Activated T-helper 9 cell treated with anti-CD3 and anti-CD28 coated beads, Interleukin-2, amount 50 U/mL, for 16 hours (primary cell): Measurements from ENCODE around the gene EHHADH.
"Not testable (repeated sequence)": the region's sequence is repeated elsewhere in the genome, so short reads cannot be mapped to it uniquely, and the experiment has no call there.

Source experiments
- DNase-seq: peaks from one replicate; pipeline ENCODE4 v3.0.0-alpha.2; 2020; ENCODE audit warnings: low read depth

The EHHADH gene

DNA sequence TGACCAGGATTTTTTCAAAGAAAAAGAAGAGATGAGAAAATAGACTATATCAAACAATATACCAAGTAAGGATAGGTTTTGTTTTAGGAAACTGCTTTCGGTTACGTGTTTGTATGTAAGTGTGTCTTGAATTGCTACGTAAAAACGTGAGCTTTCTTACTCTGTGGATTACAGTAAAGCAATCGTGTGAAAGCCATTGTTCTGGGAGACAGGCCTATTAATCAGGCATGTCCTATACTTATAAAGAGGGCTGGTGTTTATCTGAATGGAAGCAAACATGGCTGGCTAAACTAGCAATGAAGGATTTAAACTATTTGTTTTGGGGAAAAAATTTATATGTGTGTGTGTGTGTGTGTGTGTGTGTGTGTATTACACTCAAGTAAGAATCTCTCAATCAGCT lies 2.6 kb downstream of the EHHADH start:
- DNase-seq, result no peak

DNA sequence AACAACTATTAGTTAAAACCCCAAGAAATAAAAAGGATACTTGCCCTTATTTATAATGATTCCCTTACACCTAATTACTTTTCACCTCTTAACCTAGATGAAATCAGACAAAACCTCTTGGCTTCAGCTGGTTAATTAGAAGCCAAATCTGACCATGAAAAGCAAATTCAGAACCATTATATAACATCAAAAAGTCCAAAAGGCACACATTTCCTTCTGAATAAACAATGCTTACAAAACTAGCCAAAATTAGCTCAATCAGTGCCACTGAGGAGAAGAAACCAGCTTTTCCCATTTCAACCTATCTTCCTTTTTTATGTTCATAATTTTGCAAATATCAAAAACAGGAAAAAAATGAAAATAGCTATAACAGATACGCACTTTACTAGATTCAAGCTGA lies 3.2 kb downstream of the EHHADH start:
- DNase-seq, result no peak

GRCh38 chr3:185250247-185250646 lies 3.6 kb downstream of the EHHADH start:
- no peak for DNase-seq

- no peak for DNase-seq
Observed at GRCh38 chr3:185242642-185243041, 11.2 kb downstream of the EHHADH start.

GRCh38 chr3:185236969-185237368 lies 16.9 kb downstream of the EHHADH start:
- no peak for DNase-seq

DNA sequence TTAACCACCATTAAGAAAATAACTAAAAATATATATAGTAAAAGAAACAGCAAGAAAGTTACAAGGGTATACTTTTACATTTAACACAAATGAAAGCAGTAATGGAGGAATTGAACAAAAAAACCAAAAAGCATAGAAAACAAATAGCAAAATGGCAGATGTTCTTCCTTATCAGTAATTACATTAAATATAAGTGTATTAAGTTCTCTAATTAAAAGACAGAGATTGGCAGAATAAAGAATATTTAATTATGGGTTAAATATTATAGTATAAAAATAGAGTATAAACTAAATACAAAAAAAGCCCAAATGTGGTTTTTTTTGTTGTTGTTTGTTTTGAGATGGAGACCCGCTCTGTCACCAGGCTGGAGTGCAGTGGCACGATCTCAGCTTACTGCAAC lies 20.5 kb downstream of the EHHADH start:
- no peak for DNase-seq

DNA sequence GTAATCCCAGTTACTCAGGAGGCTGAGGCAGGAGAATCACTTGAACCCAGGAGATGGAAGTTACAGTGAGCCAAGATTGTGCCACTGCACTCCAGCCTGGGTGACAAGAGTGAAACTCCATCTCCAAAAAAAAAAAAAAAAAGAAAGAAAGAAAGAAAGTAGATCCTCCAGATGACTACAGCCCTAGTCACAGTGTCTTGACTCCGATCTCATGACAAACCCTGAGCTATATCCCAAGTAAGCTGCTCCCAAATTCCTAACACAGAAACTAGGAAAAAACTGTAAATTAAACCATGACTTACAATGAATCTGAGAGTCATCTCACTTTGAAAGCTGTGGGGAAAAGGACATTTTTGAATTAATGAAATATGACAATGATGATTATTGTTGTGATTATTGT lies 27.3 kb downstream of the EHHADH start:
- DNase-seq, result not testable (repeated sequence)

DNA sequence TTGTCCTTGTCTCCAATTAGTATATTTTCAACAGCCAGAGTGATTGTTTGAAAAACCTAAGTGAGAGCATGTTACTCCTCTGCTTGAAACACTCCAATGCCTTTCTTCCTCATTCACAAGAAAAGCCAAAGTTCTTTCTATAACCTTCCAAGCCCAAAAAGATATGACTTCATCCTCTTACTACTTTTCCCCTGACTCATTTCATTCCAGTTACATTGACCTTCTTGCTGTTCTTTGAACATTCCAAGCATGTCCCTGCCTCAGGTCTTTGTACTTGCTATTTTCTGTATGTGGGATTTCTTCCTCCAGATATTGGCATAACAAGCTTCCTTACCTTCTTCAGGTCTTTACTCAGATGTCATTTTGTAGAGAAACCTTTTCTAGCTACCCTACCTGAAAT lies 28.3 kb downstream of the EHHADH start:
- no peak for DNase-seq

- no peak for DNase-seq
Observed at GRCh38 chr3:185225080-185225479, 28.8 kb downstream of the EHHADH start.

DNA sequence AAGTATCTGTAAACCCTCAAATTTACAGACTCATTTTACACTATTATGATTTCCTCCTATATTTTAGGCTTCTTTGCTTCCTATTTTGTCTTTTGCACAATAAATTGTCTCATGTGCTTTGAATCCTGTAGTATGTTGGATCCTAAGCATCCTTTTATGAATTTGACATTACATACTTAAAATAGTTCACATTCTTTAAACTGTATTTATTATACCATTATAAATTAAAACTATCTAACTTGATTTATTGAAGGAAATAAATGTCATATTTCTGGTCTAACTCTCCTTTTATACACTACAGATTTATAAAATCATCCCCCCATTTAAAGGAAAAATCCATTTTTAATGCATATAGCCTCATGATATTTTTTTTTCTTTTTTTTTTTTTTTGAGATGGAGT lies 32.6 kb downstream of the EHHADH start:
- no peak for DNase-seq

DNA sequence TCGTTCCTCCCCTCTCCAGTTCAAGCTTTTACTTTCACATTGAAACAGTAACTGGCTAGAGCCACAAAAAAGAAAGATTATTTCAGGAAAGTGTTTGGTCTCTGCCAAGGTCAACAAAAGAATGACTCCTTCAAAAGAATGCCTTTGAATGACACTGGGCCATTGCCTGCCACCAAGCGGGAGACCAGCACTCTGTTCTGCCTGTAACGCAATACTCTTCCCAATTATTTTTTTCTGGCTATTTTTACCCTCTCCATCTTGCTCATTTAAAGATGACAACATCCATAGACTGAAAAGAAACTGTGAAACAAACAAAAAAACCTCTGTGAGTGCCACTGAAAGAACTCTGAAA lies 37.3 kb downstream of the EHHADH start:
- DNase-seq, result no peak

DNA sequence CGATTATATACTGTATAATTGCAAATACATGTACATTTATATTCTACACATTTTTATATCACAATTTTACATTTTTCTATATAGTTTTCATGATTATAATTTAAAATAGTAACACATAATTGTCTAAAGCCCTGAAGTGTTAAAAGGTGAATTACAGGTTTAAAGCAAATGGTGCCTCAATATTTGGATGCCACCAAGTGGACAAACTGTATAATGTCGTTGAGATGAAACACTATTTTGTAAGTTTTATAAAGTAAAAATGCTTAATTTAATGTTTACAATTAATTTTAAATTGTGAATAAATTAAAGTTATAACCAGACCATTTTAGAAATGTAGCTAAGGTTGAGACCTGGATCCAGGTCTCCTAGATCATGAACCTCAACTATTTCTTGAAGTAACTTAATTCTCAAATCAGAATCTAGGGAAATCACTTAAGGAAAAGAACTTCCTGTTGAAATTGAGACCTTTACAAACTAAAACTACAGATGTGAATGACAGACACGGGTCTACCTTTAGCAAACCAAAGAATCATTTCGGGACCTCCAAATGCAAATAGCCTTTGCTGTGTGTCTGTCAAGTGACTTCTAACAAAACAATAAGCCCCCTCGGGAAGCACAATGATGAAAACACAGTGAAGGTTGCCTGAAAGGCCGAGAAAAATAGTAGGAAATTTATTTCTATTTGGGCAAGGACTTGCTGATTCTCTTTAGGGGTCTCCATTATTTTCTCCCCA lies 37.8 kb downstream of the EHHADH start:
- DNase-seq, result no peak

- no peak for DNase-seq
Observed at GRCh38 chr3:185212559-185212958, 41.3 kb downstream of the EHHADH start.

DNA sequence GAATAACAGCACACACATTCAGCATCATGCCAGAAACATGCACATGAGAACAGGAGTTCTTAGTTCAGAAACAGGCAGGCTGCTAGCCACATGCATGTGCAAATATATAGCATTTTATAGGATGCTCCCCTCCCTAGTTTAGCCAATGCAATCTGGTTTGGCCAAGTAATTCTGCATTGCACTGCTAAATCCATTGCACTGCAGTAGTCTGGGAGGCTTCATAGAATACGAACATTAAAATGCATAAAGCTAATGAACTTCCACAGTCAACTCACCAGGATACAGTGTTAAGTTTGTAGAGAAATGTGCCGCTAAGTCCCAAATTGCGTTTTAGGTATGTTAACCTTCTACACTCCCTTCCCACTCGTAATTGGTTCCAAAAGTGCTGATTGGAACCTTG lies 41.8 kb downstream of the EHHADH start:
- DNase-seq, result no peak

GRCh38 chr3:185210621-185211142 lies 43.2 kb downstream of the EHHADH start:
- DNase-seq, result no peak

DNA sequence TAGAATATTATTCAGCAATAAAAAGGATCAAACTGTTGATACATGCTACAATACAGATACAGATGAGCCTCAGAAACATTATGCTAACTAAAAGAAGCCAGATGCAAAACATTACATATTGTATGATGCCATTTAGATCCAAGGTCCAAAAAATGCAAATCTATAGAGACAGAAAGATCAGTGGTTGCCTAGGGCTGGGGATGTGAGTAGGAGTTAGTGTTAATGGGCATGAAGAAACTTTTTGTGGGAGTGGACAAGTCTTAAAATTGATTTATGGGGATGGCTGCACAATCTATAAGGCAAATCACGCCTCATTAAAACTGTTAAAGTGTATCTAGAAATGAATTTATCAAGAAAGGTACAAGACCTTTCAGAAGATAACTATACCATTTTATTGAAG lies 45.0 kb downstream of the EHHADH start:
- DNase-seq, result no peak

DNA sequence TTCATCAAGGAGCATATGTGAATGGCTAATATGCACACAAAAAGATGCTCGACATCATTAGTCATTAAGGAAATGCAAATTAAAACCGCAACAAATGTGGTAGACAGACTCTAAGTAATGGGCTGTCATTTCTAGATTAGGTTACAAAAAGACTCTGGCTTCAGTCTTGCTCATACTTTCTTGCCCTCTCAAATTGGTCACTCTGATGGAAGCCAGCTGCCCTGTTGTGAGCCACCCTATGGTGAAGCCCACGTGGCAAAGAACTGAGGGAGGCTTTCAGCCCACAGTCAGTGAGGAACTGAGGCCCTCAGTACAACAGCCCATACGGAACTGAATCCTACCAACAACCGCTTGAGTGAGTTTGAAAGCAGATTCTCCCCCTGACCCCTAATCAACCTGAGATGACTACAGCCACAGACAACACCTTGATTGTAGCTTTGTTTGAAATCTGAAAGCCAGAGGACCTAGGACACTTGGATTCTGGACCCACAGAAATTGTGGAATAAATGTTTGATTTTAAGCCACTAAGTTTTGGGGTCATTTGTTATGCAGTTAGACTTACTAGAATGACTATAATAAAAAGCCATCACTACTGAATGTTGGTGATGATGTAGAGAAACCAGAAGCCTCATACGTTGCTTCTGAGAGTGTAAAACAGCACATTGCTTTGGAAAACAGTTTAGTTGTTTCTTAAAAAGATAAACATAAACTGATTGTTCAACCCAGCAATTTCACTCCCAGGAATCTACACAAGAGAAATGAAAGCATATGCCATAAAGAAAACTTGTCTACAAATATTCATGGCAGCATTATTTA lies 45.7 kb downstream of the EHHADH start:
- no peak for DNase-seq

DNA sequence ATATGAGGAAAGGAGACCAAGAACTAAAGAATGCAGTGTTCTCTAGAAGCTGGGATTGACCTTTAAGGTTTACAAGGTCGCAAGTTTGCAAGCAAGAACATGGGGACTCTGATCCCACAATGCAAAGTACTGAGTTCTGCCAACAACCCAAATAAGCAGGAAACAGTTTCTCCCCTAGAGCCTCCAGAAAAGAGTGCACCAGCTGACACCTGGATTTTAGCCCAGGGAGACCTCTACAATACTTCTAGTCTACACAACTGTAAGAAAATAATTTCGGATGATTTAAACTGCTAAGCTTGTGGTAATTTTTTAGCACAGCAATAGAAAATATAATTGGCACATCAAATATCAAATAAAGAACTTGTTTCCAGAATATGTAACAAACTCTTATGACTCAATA lies 46.4 kb downstream of the EHHADH start:
- no peak for DNase-seq

DNA sequence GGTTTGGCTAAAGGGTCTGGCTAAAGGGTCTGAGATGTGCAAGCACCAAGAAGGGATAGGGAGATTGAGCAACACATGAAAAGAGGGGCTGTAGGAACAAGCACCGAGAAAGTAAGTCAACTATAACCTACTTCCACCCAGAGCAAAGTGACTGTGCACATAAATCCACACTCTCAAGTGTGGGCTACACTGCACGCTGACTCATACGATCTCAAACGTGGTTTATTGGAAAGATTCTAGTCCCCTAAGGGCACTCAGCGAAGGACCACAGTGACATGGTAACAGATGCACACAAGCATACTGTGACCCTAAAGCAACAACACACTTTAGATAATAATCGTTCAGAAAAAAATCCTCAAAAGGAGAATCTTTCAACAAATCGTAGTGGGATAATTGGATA lies 48.0 kb downstream of the EHHADH start:
- DNase-seq, result no peak

GRCh38 chr3:185204894-185205293 lies 49.0 kb downstream of the EHHADH start:
- no peak for DNase-seq

- DNase-seq, result no peak
Observed at GRCh38 chr3:185200639-185201038, 53.2 kb downstream of the EHHADH start.

DNA sequence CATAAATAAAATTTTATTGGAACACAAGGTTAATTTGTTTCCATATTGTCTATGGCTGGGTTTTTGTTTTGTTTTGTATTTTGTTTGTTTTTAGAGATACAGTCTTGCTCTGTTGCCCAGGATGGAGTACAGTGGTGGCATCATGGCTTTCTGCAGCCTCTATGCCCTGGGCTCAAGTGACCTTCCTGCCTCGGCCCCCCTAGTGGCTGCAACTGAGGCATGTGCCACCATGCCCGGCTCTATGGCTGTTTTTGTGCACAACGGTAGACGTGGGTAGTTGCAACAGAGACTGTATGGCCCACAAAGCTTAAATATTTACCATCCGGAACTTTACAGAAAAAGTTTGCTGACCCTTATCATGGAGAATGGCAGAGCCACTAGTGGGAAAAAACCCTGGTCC lies 54.2 kb downstream of the EHHADH start:
- DNase-seq, result no peak

DNA sequence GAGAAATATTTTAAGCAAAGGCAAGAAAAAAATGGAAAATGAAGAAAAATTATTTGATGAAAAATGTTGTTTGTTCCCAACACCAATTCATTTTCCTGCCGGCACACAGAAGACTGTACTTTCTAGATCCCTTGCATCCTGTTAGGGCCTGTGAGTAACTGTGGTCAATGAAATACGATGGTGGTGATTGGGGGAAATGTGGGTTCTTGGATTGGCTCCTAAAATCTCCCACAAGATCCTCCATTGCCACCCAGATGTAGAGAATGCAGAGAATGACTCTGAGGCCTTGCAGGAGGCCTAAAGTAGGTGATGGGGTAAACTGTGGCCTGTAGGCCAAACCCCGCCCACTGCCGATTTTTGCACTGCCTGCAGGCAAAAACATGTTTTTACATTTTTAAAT lies 54.6 kb downstream of the EHHADH start:
- DNase-seq, result no peak

GRCh38 chr3:185197068-185197467 lies 56.8 kb downstream of the EHHADH start:
- no peak for DNase-seq
